Brain microvascular endothelial cell (primary cell): ENCODE results near the gene CIT.

Experiments
- DNase-seq: peaks from one replicate; pipeline ENCODE4 v3.0.0-alpha.2; 2020
- H3K27ac ChIP-seq: fragments of 250-450 bp; sonication (Bioruptor Pico); 2 replicates; pipeline ENCODE4 v1.5.1; 2020; ENCODE audit warnings: mild to moderate bottlenecking, moderate library complexity
- H3K27me3 ChIP-seq: fragments of 250-450 bp; sonication (Bioruptor Pico); replicated peaks from 2 replicates; pipeline ENCODE4 v1.5.1; 2020; ENCODE audit warnings: mild to moderate bottlenecking
- H3K36me3 ChIP-seq: fragments of 250-450 bp; sonication (Bioruptor Pico); replicated peaks from 2 replicates; pipeline ENCODE4 v1.5.1; 2020; ENCODE audit warnings: mild to moderate bottlenecking
- H3K4me3 ChIP-seq: 2 replicates; pipeline ENCODE4 v1.5.1; 2011; ENCODE audit warnings: low read depth, mild to moderate bottlenecking, control low read depth, low read length, moderate library complexity
- CTCF ChIP-seq: IDR thresholded peaks from 2 replicates; pipeline ENCODE4 v1.5.1; 2011; ENCODE audit warnings: low read depth, mild to moderate bottlenecking, moderate library complexity, low read length, control low read depth, inconsistent platforms; ENCODE audit errors: missing control alignments
- in situ Hi-C: cut with HindIII; loops from 2 replicates; pipeline ENCODE4 v1.10.0; 2017; ENCODE audit warnings: low sequenced_read_pairs, low pct_ligation_motif_present

CIT gene

GRCh38 chr12:119825262-119825661 is 51.9 kb downstream of the CIT start:
- in situ Hi-C loops: no loop called here
- Histone ChIP-seq H3K4me3 (no peak overlapping the region), H3K27ac (no peak overlapping the region), H3K27me3 (no peaks in the 10 kb centered on the region), H3K36me3 (no peaks in the 10 kb centered on the region)
- no peak for DNase-seq
- TF ChIP-seq CTCF: no peak

GRCh38 chr12:119822046-119822445 is 55.1 kb downstream of the CIT start:
- H3K36me3 ChIP-seq: no peaks in the 10 kb centered on the region
- H3K27me3 ChIP-seq: no peaks in the 10 kb centered on the region
- no peak for TF ChIP-seq CTCF
- no peak overlapping the region for H3K27ac ChIP-seq
- in situ Hi-C loops: no loop called here
- DNase-seq: no peak
- H3K4me3 ChIP-seq: no peak overlapping the region

- in situ Hi-C loops: no loop called here
- Histone ChIP-seq H3K36me3 (no peaks in the 10 kb centered on the region), H3K4me3 (no peak overlapping the region), H3K27me3 (no peaks in the 10 kb centered on the region), H3K27ac (no peak overlapping the region)
- no peak for TF ChIP-seq CTCF
- no peak for DNase-seq
Observed at GRCh38 chr12:119819322-119819721, 57.8 kb downstream of the CIT start.

GRCh38 chr12:119817546-119818343 is 59.4 kb downstream of the CIT start:
- DNase-seq: no peak
- no peak for TF ChIP-seq CTCF
- Histone ChIP-seq H3K27me3 (no peaks in the 10 kb centered on the region), H3K36me3 (no peaks in the 10 kb centered on the region), H3K4me3 (no peak overlapping the region), H3K27ac (no peak overlapping the region)
- in situ Hi-C loops: no loop called here

GRCh38 chr12:119809023-119809422 is 68.1 kb downstream of the CIT start:
- in situ Hi-C loops: no loop called here
- no peak overlapping the region for H3K27ac ChIP-seq

More at GRCh38 chr12:119809023-119809422, 68.1 kb downstream of the CIT start:
- no peak for TF ChIP-seq CTCF
- H3K27me3 ChIP-seq: no peaks in the 10 kb centered on the region
- DNase-seq: no peak
- H3K36me3 ChIP-seq: no peaks in the 10 kb centered on the region
- H3K4me3 ChIP-seq: no peak overlapping the region
